Right lobe of liver (tissue), 4 donors: ENCODE measurements around the gene RFX8.

Experiments used
- POLR2A ChIP-seq: fragments of 450-650 bp; IDR thresholded peaks from one replicate; pipeline ENCODE4 v1.6.1; 2017; ENCODE audit warnings: antibody characterized with exemption, mild to moderate bottlenecking
- TF ChIP-seq, protein P1 (sequence below), 4 donors: fragments of 200-600 bp in 3 of 4; fragments of 450-650 bp in 1 of 4; IDR thresholded peaks; one replicate each; pipeline versions ENCODE4 v1.5.1 to v1.8.0; 2016 to 2022; ENCODE audit warnings: antibody characterized with exemption in 4 of 4, mild to moderate bottlenecking in 2 of 4
- donor health status: DM: no; HTN: no; CAD: no.
- donor health status: DM: no; HTN: no; CAD: no.
- donor health status: DM: no; HTN: yes; CAD: no.

DNA sequence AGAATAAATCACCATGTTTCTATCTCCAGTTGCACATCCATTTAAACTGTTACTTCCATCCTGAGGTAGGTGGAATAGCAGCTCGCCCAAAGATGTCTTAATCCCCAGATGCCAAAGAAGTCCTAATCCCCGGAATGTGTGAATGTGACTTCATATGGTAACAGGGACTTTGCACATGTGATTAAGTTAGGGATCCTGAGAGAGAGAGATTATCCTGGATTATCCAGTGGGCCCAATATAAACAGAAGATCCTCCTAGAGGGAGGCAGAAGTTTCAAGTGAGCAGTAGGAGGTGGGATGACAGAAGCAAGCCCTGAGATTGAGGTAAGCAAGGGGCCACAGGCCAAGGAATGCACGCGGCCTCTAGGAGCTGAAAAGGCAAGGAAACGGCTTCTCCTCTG, 107.4 kb downstream of the RFX8 start:
- TF ChIP-seq, protein P1, sequence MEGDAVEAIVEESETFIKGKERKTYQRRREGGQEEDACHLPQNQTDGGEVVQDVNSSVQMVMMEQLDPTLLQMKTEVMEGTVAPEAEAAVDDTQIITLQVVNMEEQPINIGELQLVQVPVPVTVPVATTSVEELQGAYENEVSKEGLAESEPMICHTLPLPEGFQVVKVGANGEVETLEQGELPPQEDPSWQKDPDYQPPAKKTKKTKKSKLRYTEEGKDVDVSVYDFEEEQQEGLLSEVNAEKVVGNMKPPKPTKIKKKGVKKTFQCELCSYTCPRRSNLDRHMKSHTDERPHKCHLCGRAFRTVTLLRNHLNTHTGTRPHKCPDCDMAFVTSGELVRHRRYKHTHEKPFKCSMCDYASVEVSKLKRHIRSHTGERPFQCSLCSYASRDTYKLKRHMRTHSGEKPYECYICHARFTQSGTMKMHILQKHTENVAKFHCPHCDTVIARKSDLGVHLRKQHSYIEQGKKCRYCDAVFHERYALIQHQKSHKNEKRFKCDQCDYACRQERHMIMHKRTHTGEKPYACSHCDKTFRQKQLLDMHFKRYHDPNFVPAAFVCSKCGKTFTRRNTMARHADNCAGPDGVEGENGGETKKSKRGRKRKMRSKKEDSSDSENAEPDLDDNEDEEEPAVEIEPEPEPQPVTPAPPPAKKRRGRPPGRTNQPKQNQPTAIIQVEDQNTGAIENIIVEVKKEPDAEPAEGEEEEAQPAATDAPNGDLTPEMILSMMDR (IDR thresholded peaks at IDR 0.05), result no peak
- no peak for TF ChIP-seq POLR2A
